ENCODE data around the gene LIPC. TPM values are rescaled to one million over a fixed set of nuclear protein-coding genes. Genes with fewer than 3 reads are reported as not detected.

LIPC gene
- total RNA-seq, 3 donors from 2014 or later: 2.3 to 9.3 (median 3.4) TPM

DNA sequence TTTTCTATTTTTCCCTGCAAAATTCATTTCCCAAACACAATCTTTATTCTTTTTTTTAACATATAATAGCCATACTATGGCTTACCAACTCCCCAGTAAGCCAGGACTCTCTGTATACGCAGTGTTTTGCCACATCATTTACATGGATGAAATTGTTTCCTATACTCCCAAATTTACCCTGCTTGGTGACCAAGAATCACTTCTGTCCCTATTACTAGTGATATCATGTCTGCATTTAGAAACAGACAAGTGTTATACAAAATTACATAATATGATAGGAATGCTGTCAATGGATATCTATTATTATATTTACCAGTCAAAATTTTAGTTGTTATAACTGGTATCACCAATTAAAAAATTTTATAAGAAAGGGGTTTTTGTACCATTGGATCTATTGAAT, 77.8 kb downstream of the LIPC start:
- Histone ChIP-seq H3K4me1 (ENCODE audit: low read depth) (no peaks in the 10 kb centered on the region), H3K4me3 (no peak overlapping the region), H3K36me3 (ENCODE audit: low read depth) (no peaks in the 10 kb centered on the region), H3K9me3 (no peaks in the 10 kb centered on the region)
- TF ChIP-seq, protein P1, sequence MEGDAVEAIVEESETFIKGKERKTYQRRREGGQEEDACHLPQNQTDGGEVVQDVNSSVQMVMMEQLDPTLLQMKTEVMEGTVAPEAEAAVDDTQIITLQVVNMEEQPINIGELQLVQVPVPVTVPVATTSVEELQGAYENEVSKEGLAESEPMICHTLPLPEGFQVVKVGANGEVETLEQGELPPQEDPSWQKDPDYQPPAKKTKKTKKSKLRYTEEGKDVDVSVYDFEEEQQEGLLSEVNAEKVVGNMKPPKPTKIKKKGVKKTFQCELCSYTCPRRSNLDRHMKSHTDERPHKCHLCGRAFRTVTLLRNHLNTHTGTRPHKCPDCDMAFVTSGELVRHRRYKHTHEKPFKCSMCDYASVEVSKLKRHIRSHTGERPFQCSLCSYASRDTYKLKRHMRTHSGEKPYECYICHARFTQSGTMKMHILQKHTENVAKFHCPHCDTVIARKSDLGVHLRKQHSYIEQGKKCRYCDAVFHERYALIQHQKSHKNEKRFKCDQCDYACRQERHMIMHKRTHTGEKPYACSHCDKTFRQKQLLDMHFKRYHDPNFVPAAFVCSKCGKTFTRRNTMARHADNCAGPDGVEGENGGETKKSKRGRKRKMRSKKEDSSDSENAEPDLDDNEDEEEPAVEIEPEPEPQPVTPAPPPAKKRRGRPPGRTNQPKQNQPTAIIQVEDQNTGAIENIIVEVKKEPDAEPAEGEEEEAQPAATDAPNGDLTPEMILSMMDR (IDR thresholded peaks at IDR 0.05): no peak
- DNase-seq (no peak), ATAC-seq (no peak)
- intact Hi-C loops (cut with DNase I, micrococcal nuclease): no loop called here

DNA sequence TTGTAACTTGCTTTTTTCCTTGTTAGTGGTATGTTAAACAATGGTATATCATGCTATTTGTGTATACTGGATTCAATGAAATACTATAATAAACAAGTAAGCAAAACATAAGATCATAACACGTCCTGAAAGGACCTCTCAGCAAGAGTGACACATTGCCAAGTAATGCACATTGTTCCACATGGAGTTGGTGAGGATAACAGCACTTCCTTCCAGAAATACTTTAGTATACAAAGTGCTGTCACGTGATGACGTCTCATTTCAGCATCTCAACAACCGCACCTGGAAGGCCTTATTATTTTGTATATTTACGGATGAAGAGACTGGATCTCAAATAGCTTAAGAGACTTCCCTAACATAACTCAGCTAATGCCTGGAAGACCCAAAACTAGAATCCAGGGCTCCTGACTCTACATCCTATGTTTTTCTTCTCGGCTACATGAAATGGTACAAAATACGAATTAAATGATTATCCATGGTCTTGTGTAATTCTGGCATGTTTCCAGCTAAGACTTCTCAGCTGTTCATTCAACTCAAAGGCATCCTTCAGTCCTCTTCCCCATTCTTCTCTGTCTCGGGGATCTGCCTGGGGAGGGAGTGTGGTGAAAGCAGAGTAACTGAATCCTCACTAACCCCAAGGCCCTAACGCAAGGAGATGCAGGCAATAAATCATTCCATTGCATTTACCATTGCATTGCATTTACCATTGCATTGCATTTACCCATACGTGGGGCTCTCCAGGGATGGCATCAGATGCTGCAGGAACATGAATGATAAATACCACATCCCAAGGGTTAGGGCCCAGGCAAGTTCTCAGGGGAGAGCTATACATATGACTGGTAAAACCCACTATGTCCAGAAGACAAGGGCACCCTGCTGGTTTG, 79.2 kb downstream of the LIPC start:
- Histone ChIP-seq H3K4me1 (ENCODE audit: low read depth) (no peaks in the 10 kb centered on the region), H3K9me3 (no peaks in the 10 kb centered on the region), H3K4me3 (no peak overlapping the region), H3K36me3 (ENCODE audit: low read depth) (no peaks in the 10 kb centered on the region)
- intact Hi-C loops (cut with DNase I, micrococcal nuclease): no loop called here
- ATAC-seq: no peak
- TF ChIP-seq, protein P1 (IDR thresholded peaks at IDR 0.05): no peak
- no peak for DNase-seq

DNA sequence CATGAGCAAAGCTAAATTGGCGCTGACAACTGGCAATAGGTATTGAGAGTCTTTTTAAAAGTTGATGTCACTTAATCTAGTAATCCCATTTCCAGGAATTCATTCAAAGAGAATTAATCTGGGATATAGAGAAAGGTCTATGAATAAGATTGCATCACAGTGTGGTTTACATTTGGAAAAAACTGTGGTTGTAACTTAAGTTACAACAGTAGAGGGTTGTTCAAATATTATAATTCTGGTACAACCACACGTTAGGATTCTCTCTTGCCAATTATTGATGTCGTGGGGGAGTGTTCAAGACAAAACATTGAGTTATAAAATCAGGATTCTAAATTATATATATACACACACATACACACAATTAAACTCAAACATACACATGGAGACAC, 79.8 kb downstream of the LIPC start:
- TF ChIP-seq, protein P1 (IDR thresholded peaks at IDR 0.05): no peak
- Histone ChIP-seq H3K36me3 (ENCODE audit: low read depth) (no peaks in the 10 kb centered on the region), H3K9me3 (no peaks in the 10 kb centered on the region), H3K4me1 (ENCODE audit: low read depth) (no peaks in the 10 kb centered on the region), H3K4me3 (no peak overlapping the region)
- DNase-seq (no peak), ATAC-seq (no peak)
- intact Hi-C loops (cut with DNase I, micrococcal nuclease): no loop called here

DNA sequence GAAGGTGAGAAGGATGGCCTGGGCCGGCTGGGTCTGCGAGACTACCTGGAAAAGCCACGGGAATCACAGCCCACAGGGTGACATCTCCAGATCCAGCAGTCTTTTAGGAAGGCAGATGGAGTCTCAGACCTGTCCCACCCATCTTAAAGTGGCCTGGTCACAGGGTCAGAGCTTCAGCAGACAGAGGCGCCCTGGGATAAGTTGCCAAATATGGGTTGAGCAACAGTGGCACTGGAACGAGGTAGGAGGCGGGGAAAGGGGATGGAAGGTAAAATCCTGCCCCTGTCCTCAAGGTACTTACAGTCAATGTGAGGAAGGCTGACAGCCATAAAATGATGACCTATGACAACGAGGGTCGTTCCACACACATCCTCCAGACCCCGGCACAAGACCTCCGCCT, 80.7 kb downstream of the LIPC start:
- Histone ChIP-seq H3K36me3 (ENCODE audit: low read depth) (no peaks in the 10 kb centered on the region), H3K9me3 (no peaks in the 10 kb centered on the region), H3K4me3 (no peak overlapping the region), H3K4me1 (ENCODE audit: low read depth) (no peaks in the 10 kb centered on the region)
- intact Hi-C loops (cut with DNase I, micrococcal nuclease): no loop called here
- ATAC-seq (no peak), DNase-seq (no peak)
- TF ChIP-seq, protein P1 (IDR thresholded peaks at IDR 0.05): no peak

DNA sequence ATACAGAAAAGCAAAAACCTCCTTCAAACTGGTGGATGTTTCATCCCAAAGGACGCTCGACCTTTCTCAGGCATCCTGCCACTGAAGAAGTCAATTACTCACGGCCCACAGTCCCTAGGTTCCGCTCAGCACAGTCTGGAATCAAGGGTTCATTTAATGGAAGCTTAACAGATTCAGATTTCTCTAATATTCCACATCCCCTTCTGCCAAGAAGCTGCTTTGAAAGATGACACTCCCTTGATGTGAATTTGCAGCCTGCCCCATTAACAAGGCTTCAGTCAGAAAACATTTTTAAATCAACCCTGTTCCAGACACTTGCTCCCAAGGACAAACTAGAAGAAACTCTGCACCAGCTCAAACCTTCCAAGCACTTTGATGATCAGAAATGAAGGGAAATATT, 81.2 kb downstream of the LIPC start:
- Histone ChIP-seq H3K9me3 (no peaks in the 10 kb centered on the region), H3K4me3 (no peak overlapping the region), H3K36me3 (ENCODE audit: low read depth) (no peaks in the 10 kb centered on the region), H3K4me1 (ENCODE audit: low read depth) (no peaks in the 10 kb centered on the region)
- DNase-seq (no peak), ATAC-seq (no peak)
- intact Hi-C loops (cut with DNase I, micrococcal nuclease): no loop called here
- TF ChIP-seq, protein P1 (IDR thresholded peaks at IDR 0.05): no peak
